ENCODE data around the gene KLF17. TPM values are rescaled to one million over a fixed set of nuclear protein-coding genes. Genes with fewer than 3 reads are reported as not detected.

The KLF17 gene
- total RNA-seq, 1 donor from 2014 or later: 0.23 TPM

DNA sequence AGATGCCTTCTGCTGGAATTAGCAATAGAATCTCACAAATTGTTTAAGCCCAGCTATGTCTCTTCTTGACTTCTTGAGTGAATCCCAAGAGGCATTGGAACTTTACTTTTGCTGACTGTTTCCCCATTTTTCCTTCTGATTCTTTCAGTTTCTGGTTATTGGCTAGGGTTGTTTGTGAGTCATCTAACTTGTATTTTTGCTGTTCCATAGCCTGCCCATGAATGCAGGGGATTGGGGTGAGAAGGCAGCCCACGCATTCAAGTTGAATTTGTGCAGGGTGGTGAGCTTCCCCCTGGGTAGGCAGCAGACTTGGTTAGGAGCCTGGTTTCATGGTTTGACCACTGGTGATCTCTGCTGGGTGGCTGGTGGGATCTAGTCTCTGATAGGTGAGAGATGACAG lies 10.4 kb upstream of the KLF17 start:
- H3K27me3 Mint-ChIP-seq (ENCODE audit: unreplicated experiment): peaks cover 3% of the 10 kb centered on the region
- no peak for DNase-seq (ENCODE audit: low spot score)
- TF ChIP-seq, protein P1, sequence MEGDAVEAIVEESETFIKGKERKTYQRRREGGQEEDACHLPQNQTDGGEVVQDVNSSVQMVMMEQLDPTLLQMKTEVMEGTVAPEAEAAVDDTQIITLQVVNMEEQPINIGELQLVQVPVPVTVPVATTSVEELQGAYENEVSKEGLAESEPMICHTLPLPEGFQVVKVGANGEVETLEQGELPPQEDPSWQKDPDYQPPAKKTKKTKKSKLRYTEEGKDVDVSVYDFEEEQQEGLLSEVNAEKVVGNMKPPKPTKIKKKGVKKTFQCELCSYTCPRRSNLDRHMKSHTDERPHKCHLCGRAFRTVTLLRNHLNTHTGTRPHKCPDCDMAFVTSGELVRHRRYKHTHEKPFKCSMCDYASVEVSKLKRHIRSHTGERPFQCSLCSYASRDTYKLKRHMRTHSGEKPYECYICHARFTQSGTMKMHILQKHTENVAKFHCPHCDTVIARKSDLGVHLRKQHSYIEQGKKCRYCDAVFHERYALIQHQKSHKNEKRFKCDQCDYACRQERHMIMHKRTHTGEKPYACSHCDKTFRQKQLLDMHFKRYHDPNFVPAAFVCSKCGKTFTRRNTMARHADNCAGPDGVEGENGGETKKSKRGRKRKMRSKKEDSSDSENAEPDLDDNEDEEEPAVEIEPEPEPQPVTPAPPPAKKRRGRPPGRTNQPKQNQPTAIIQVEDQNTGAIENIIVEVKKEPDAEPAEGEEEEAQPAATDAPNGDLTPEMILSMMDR (IDR thresholded peaks at IDR 0.05; ENCODE audit: unreplicated experiment): no peak
- no peak overlapping the region for H3K4me3 Mint-ChIP-seq (ENCODE audit: unreplicated experiment)
- no peak overlapping the region for H3K27ac Mint-ChIP-seq (ENCODE audit: unreplicated experiment)
- H3K9me3 Mint-ChIP-seq (ENCODE audit: unreplicated experiment): no peaks in the 10 kb centered on the region
- peaks cover 10% of the 10 kb centered on the region for H3K4me1 Mint-ChIP-seq (ENCODE audit: unreplicated experiment)
- no peaks in the 10 kb centered on the region for H3K36me3 Mint-ChIP-seq (ENCODE audit: low read depth, unreplicated experiment)

DNA sequence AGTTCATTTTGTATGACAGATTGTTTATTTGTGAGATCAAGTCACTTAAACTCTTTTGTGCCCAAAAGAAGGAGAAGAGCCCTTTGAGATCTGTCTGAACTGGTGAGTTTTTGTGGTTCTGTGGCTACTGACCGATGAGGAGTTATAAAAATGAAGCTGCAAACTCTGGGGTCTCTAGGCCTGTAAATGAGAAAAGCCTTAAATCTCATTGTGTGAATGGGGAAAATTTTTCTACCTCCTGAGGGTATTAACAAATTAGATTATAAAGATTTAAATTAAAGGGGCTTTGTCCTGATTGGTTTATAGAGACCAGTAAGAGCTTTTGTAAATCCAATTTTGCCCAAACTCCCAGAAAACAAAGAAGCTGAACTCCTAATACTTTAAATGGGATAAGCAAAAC lies 9.7 kb upstream of the KLF17 start:
- Mint-ChIP-seq H3K4me1 (ENCODE audit: unreplicated experiment) (peaks cover 10% of the 10 kb centered on the region), H3K9me3 (ENCODE audit: unreplicated experiment) (no peaks in the 10 kb centered on the region), H3K36me3 (ENCODE audit: low read depth, unreplicated experiment) (no peaks in the 10 kb centered on the region)

DNA sequence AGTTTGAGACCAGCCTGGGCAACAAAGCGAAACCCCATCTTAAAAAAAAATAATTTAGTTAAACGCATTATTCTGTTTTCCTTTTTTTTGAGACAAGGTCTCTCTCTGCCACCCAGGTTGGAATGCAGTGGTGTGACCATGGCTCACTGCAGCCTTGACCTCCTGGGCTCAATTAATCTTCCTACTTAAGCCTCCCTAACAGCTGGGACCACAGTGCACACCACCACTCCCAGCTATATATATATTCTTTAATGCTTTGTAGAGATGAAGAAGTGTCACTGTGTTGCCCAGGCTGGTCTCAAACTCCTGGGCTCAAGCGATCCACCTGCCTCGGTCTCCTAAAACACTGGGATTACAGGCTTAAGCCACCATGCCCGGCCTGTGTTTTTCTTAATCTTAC lies 7.7 kb upstream of the KLF17 start:
- no peaks in the 10 kb centered on the region for H3K36me3 Mint-ChIP-seq (ENCODE audit: low read depth, unreplicated experiment)
- H3K27ac Mint-ChIP-seq (ENCODE audit: unreplicated experiment): no peak overlapping the region
- H3K4me3 Mint-ChIP-seq (ENCODE audit: unreplicated experiment): no peak overlapping the region
- H3K4me1 Mint-ChIP-seq (ENCODE audit: unreplicated experiment): peaks cover 6% of the 10 kb centered on the region
- no peaks in the 10 kb centered on the region for H3K9me3 Mint-ChIP-seq (ENCODE audit: unreplicated experiment)
- H3K27me3 Mint-ChIP-seq (ENCODE audit: unreplicated experiment): no peaks in the 10 kb centered on the region
- TF ChIP-seq, protein P1 (IDR thresholded peaks at IDR 0.05; ENCODE audit: unreplicated experiment): no peak
- no peak for DNase-seq (ENCODE audit: low spot score)

More for the DNA sequence above, 9.7 kb upstream of the KLF17 start:
- H3K27me3 Mint-ChIP-seq (ENCODE audit: unreplicated experiment): peaks cover 3% of the 10 kb centered on the region
- H3K27ac Mint-ChIP-seq (ENCODE audit: unreplicated experiment): no peak overlapping the region
- TF ChIP-seq, protein P1 (IDR thresholded peaks at IDR 0.05; ENCODE audit: unreplicated experiment): no peak
- no peak overlapping the region for H3K4me3 Mint-ChIP-seq (ENCODE audit: unreplicated experiment)
- no peak for DNase-seq (ENCODE audit: low spot score)

DNA sequence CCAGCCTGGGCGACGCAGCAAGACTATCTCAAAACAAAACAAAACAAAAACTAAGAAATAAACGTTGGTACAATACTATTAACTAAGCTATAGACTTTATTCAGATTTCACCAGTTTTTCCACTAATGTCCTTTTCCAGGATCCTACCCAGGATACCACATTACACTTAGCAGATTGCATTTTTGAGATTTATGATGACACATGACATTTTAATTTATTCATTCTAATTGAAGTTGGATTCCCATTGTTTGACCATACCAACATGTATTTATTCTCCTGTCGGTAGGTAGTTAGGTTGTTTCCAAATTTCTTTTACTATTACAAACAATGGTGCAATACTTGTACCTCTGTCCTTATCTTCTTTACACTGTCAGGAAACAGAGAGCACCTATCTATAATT lies 6.8 kb upstream of the KLF17 start:
- TF ChIP-seq, protein P1 (IDR thresholded peaks at IDR 0.05; ENCODE audit: unreplicated experiment): no peak
- Mint-ChIP-seq H3K9me3 (ENCODE audit: unreplicated experiment) (no peaks in the 10 kb centered on the region), H3K27me3 (ENCODE audit: unreplicated experiment) (no peaks in the 10 kb centered on the region), H3K4me3 (ENCODE audit: unreplicated experiment) (no peak overlapping the region), H3K4me1 (ENCODE audit: unreplicated experiment) (no peaks in the 10 kb centered on the region), H3K36me3 (ENCODE audit: low read depth, unreplicated experiment) (no peaks in the 10 kb centered on the region), H3K27ac (ENCODE audit: unreplicated experiment) (no peak overlapping the region)
- DNase-seq (ENCODE audit: low spot score): no peak

DNA sequence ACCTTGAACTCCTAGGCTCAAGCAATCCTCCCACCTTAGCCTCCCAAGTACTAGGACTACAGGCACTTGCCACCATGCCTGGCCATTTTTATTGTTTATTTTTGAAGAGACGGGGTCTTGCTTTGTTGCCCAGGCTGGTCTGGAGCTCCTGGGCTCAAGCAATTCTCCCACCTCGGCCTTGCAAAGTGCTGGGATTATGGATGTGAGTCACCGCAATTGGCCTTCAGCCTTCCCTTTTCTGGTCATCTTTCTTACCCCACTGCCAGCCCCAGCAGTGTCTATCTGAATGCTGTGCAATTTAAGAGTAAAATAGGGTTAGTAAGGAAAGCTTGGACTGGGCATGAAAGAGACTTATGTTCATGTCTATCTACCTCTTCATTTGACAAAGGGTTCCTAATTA lies 6.1 kb upstream of the KLF17 start:
- Mint-ChIP-seq H3K9me3 (ENCODE audit: unreplicated experiment) (no peaks in the 10 kb centered on the region), H3K36me3 (ENCODE audit: low read depth, unreplicated experiment) (no peaks in the 10 kb centered on the region), H3K27me3 (ENCODE audit: unreplicated experiment) (no peaks in the 10 kb centered on the region), H3K4me3 (ENCODE audit: unreplicated experiment) (no peak overlapping the region), H3K4me1 (ENCODE audit: unreplicated experiment) (no peaks in the 10 kb centered on the region), H3K27ac (ENCODE audit: unreplicated experiment) (no peak overlapping the region)
- TF ChIP-seq, protein P1 (IDR thresholded peaks at IDR 0.05; ENCODE audit: unreplicated experiment): no peak
- no peak for DNase-seq (ENCODE audit: low spot score)
